AG10803 (cell line): ENCODE measurements around the gene FGR.

Experiments used
- DNase-seq: peaks from one replicate; pipeline ENCODE4 v3.0.0; 2010; ENCODE audit warnings: low read depth
- H3K4me3 ChIP-seq: 2 replicates; pipeline ENCODE4 v1.5.1; 2011; ENCODE audit warnings: mild to moderate bottlenecking, low read length, control low read depth
- CTCF ChIP-seq: conservative IDR thresholded peaks from 2 replicates; pipeline ENCODE4 v1.5.1; 2011; ENCODE audit warnings: mild to moderate bottlenecking, low read length, control low read depth, inconsistent platforms

FGR gene

GRCh38 chr1:27659497-27660299 is 24.7 kb upstream of the FGR start:
- peak; percentile 81 for DNase-seq
- H3K4me3 ChIP-seq: peak overlapping the region; percentile 51
- no peak for TF ChIP-seq CTCF

- peak; percentile 90 for DNase-seq
- TF ChIP-seq CTCF: no peak
Observed at GRCh38 chr1:27658951-27659496, 24.0 kb upstream of the FGR start.

GRCh38 chr1:27656157-27656893 is 21.3 kb upstream of the FGR start:
- peak; percentile 80 for DNase-seq
- no peak overlapping the region for H3K4me3 ChIP-seq
- no peak for TF ChIP-seq CTCF

More at GRCh38 chr1:27658951-27659496, 24.0 kb upstream of the FGR start:
- peak overlapping the region; percentile 51 for H3K4me3 ChIP-seq

GRCh38 chr1:27655151-27655937 is 20.4 kb upstream of the FGR start:
- DNase-seq: no peak
- no peak overlapping the region for H3K4me3 ChIP-seq
- no peak for TF ChIP-seq CTCF

GRCh38 chr1:27652111-27652864 is 17.3 kb upstream of the FGR start:
- no peak for TF ChIP-seq CTCF
- DNase-seq: peak; percentile 35
- H3K4me3 ChIP-seq: no peak overlapping the region

GRCh38 chr1:27650539-27651175 is 15.7 kb upstream of the FGR start:
- DNase-seq: peak; percentile 76
- H3K4me3 ChIP-seq: no peak overlapping the region
- no peak for TF ChIP-seq CTCF
